ENCODE data around the gene CEACAM18.

GRCh38 chr19:51535535-51535934 is 57.2 kb downstream of the CEACAM18 start:
- TF ChIP-seq, protein P1, sequence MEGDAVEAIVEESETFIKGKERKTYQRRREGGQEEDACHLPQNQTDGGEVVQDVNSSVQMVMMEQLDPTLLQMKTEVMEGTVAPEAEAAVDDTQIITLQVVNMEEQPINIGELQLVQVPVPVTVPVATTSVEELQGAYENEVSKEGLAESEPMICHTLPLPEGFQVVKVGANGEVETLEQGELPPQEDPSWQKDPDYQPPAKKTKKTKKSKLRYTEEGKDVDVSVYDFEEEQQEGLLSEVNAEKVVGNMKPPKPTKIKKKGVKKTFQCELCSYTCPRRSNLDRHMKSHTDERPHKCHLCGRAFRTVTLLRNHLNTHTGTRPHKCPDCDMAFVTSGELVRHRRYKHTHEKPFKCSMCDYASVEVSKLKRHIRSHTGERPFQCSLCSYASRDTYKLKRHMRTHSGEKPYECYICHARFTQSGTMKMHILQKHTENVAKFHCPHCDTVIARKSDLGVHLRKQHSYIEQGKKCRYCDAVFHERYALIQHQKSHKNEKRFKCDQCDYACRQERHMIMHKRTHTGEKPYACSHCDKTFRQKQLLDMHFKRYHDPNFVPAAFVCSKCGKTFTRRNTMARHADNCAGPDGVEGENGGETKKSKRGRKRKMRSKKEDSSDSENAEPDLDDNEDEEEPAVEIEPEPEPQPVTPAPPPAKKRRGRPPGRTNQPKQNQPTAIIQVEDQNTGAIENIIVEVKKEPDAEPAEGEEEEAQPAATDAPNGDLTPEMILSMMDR (IDR thresholded peaks at IDR 0.05): no peak
- TF ChIP-seq ZFX (IDR thresholded peaks at IDR 0.05; ENCODE audit: borderline replicate concordance): no peak

Measured in 22Rv1 (cell line).